PC-9 (cell line): ENCODE results near the gene MC4R.

Source experiments
- CTCF ChIP-seq: fragments of 200-600 bp; sonication (generic); conservative IDR thresholded peaks from 2 replicates; pipeline ENCODE4 v1.6.1; 2017; ENCODE audit warnings: mixed run types, antibody characterized with exemption, mild to moderate bottlenecking, moderate library complexity
- EZH2 ChIP-seq: fragments of 200-600 bp; sonication (generic); IDR thresholded peaks from 2 replicates; pipeline ENCODE4 v1.8.0; 2017; ENCODE audit warnings: antibody characterized with exemption, low read depth

GRCh38 chr18:60385693-60386092, 13.1 kb upstream of the MC4R start:
- TF ChIP-seq CTCF = no peak
- TF ChIP-seq EZH2 = no peak
